ENCODE data around the gene KLHL5. TPM values are rescaled to one million over a fixed set of nuclear protein-coding genes. Genes with fewer than 3 reads are reported as not detected.
"Not testable (repeated sequence)": the region's sequence is repeated elsewhere in the genome, so short reads cannot be mapped to it uniquely, and the experiment has no call there.

Gene KLHL5
- total RNA-seq, 2 experiments from 2014 or later = 6.6 to 6.8 TPM

DNA sequence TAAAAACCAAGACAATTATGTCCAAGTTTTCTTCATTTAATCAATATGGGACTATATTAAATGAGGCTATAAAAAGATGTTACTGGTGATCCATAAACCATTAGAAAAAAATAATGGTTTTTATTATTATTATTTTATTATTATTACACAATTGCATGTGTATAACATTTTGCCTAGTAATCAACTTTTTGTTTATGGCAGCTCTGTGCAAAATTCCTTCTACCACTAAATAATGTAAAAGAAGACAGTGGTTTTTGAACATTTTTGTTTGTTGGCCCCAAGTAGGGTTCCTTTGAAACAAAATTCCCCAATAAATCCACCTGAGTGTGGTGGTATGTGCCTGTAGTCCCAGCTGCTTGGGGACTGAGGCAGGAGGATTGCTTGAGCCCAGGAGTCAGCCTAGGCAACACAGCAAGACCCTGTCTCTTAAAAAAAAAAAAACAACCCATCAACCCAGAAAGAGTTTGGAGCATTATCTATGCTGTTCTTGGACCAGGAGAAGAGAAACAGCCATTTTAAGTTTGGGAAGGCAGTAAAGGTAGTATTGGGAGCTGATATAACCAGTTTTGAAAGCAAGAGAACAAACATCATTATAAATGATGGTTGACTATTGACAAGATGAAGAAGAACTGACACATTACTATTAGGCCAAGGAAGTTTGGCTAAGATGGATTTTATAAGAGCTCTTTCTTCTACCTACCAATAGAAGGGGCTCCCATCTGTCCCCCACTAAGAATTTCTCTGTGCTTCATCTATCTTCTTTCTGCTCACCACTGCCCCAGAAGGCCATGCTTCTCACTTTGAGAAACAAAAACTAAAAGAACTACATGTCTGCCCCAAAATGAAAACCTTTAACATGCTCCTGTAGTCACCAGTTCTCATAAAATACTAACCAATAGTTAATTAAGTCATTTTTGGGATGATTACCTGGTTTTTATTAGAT is 32.0 kb upstream of the KLHL5 start:
- POLR2A ChIA-PET = interaction anchor here (0.6 to 0.9 kb wide), 2 partner anchors 12 to 97 kb away, joined by 4 read pairs; no protein-coding TSS in a partner anchor
- peak; percentile 35 for ATAC-seq

DNA sequence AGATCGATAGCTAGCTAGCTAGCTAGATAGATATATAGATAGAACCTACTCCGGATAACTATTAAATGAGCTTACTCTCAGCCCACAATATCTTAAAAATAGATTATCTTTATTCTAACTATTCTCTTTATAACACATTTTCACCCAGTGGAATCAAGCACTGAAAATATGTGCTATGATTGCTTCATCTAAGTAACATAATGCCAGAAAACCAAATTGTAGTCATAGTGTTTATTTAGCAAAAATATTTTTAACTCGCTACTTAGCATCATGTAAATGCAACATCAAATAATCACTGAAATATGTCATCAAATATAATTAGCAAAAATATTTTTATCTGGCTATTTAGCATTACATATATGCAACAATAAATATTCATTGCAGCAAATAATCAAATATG is 31.3 kb upstream of the KLHL5 start:
- Mint-ChIP-seq H3K27me3 (no peaks in the 10 kb centered on the region), H3K9me3 (no peaks in the 10 kb centered on the region), H3K4me1 (ENCODE audit: low read depth) (peaks cover 53% of the 10 kb centered on the region), H3K36me3 (ENCODE audit: low read depth) (peaks cover 2% of the 10 kb centered on the region), H3K27ac (peak overlapping the region; percentile 79), H3K4me3 (peak overlapping the region; percentile 79)
- no peak for ATAC-seq
- CTCF ChIA-PET = interaction anchor here (0.9 to 1.8 kb wide), 5 partner anchors 13 to 102 kb away, joined by 3 to 6 read pairs (median 3); no protein-coding TSS in a partner anchor
- TF ChIP-seq, protein P1, sequence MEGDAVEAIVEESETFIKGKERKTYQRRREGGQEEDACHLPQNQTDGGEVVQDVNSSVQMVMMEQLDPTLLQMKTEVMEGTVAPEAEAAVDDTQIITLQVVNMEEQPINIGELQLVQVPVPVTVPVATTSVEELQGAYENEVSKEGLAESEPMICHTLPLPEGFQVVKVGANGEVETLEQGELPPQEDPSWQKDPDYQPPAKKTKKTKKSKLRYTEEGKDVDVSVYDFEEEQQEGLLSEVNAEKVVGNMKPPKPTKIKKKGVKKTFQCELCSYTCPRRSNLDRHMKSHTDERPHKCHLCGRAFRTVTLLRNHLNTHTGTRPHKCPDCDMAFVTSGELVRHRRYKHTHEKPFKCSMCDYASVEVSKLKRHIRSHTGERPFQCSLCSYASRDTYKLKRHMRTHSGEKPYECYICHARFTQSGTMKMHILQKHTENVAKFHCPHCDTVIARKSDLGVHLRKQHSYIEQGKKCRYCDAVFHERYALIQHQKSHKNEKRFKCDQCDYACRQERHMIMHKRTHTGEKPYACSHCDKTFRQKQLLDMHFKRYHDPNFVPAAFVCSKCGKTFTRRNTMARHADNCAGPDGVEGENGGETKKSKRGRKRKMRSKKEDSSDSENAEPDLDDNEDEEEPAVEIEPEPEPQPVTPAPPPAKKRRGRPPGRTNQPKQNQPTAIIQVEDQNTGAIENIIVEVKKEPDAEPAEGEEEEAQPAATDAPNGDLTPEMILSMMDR (IDR thresholded peaks at IDR 0.05) = no peak
- DNase-seq = no peak
- POLR2A ChIA-PET = interaction anchor here (0.9 to 1.2 kb wide), 2 partner anchors 8 to 11 kb away, joined by 3 to 4 read pairs; no protein-coding TSS in a partner anchor
- intact Hi-C loops (cut with micrococcal nuclease) = loop anchor here (10.0 kb wide), 1 partner anchor 46 kb away; no protein-coding TSS in a partner anchor

More for the DNA sequence above, 32.0 kb upstream of the KLHL5 start:
- intact Hi-C loops (cut with micrococcal nuclease) = loop anchor here (10.0 kb wide), 1 partner anchor 45 kb away; no protein-coding TSS in a partner anchor
- TF ChIP-seq, protein P1 (IDR thresholded peaks at IDR 0.05) = no peak
- Mint-ChIP-seq H3K27me3 (no peaks in the 10 kb centered on the region), H3K4me1 (ENCODE audit: low read depth) (peaks cover 48% of the 10 kb centered on the region), H3K9me3 (no peaks in the 10 kb centered on the region), H3K36me3 (ENCODE audit: low read depth) (peaks cover 4% of the 10 kb centered on the region), H3K27ac (peak overlapping the region; percentile 79), H3K4me3 (peak overlapping the region; percentile 79)
- DNase-seq = peak; percentile 40
- CTCF ChIA-PET = interaction anchor here (0.6 to 2.5 kb wide), 7 partner anchors 14 to 782 kb away, joined by 3 to 7 read pairs (median 3); no protein-coding TSS in a partner anchor

DNA sequence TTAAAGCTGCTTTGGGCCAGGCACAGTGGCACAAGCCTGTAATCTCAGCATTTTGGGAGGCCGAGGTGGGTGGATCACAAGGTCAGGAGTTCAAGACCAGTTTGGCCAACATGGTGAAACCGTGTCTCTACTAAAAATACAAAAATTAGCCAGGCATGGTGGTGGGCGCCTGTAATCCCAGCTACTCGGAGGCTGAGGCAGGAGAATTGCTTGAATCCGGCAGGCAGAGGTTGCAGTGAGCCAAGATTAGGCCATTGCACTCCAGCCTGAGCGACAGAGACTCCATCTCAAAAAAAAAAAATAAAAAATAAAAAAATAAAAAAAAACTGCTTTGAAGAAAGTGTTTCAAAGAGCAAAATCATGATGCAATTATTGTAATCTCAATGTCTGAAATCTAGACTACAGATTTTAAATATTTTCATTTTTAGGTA is 30.4 kb upstream of the KLHL5 start:
- H3K27me3 Mint-ChIP-seq; H3K9me3 Mint-ChIP-seq; ATAC-seq; H3K36me3 Mint-ChIP-seq (ENCODE audit: low read depth): not testable (repeated sequence)
- Mint-ChIP-seq H3K4me1 (ENCODE audit: low read depth) (peaks cover 52% of the 10 kb centered on the region), H3K27ac (peak overlapping the region; percentile 92), H3K4me3 (peak overlapping the region; percentile 79)
- intact Hi-C loops (cut with micrococcal nuclease) = loop anchor here (10.0 kb wide), 1 partner anchor 47 kb away; no protein-coding TSS in a partner anchor
- ChIA-PET CTCF (interaction anchor here (1.2 to 1.3 kb wide), 2 partner anchors 12 to 14 kb away, joined by 3 read pairs; no protein-coding TSS in a partner anchor), POLR2A (interaction anchor here (1.2 to 3.4 kb wide), 2 partner anchors 9 to 12 kb away, joined by 3 to 17 read pairs; no protein-coding TSS in a partner anchor)
- DNase-seq = peak; percentile 49

DNA sequence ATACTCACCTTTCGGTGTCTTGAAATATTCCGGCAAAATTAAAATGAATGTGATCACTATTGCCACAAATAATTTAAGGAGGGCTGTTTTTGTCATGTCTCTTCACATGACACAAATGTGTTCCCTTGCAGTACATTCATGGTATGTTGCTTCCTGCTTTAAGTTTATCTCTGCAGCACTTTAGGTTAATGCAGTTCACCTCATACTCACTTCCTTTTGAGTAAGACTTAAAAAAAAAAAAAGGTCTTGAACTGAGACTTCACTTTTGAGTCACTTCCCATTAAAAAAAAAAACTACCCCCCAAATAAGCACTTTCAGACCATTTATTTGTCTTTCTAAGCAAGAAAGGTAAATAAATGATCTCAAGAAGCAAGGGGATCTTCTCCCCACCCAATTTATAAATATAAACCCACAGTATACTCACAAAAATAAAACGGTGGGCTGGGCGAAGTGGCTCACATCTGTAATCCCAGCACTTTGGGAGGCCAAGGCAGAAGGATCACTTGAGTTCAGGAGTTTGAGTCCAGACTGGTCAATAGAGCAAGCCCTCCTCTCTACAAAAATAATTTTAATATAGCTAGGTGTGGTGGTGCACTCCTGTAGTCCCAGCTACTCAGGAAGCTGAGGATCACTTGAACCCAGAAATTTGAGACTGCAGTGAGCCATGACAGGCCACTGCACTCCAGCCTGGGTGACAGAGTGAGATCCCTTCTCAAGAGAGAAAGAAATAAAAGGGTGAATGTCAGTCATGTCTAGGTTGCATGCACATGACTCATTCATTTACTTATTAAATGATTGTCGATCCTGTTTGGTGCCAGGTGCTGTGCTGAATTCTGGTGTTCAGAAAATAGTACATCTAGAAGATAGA is 29.6 kb upstream of the KLHL5 start, which contains the start of gene TMEM156:
TSS of gene TMEM156 (minus strand) at position 192 of the 868 bp plus-strand sequence. CDS start at position 96, 96 bp downstream.
- Mint-ChIP-seq H3K27me3 (no peaks in the 10 kb centered on the region), H3K9me3 (no peaks in the 10 kb centered on the region), H3K4me1 (ENCODE audit: low read depth) (peaks cover 54% of the 10 kb centered on the region), H3K36me3 (ENCODE audit: low read depth) (no peaks in the 10 kb centered on the region), H3K27ac (peak within 1 kb of the TSS; percentile 92), H3K4me3 (peak within 1 kb of the TSS; percentile 79)
- ChIA-PET CTCF (interaction anchor here (1.2 to 1.3 kb wide), 2 partner anchors 12 to 13 kb away, joined by 3 read pairs; no protein-coding TSS in a partner anchor), POLR2A (interaction anchor here (1.2 to 3.4 kb wide), 2 partner anchors 10 to 11 kb away, joined by 3 to 17 read pairs; no protein-coding TSS in a partner anchor)
- ATAC-seq (peak; percentile 87), DNase-seq (peak; percentile 50)
- TF ChIP-seq, protein P1 (IDR thresholded peaks at IDR 0.05) = no peak
- intact Hi-C loops (cut with micrococcal nuclease) = loop anchor here (10.0 kb wide), 1 partner anchor 48 kb away; no protein-coding TSS in a partner anchor
